ENCODE measurements around the gene CACNB1. TPM values are rescaled to one million over a fixed set of nuclear protein-coding genes. Genes with fewer than 3 reads are reported as not detected.
"Not testable (repeated sequence)": the region's sequence is repeated elsewhere in the genome, so short reads cannot be mapped to it uniquely, and the experiment has no call there.

The CACNB1 gene
- total and polyA plus RNA-seq, 2 of the 13 experiments (the other 11 are each of a cell fraction or from before 2014, with no cell fraction given): 0.75 to 1.5 TPM

DNA sequence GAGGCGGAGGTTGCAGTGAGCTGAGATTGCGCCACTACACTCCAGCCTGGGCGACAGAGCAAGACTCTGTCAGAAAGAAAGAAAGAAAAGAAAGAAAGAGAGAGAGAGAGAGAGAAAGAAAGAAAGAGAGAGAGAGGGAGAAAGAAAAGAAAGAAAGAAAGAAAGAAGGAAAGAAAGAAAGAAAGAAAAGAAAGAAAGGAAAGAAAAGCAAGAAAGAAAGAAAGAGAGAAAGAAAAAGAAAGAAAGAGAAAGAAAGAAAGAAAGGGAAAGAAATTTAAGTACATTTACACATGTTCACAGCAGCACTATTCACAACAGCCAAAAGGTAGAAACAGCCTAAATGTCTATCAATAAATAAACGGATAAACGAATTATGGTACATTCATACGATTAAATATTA is 67.9 kb downstream of the CACNB1 start:
- POLR2A ChIA-PET: not testable (repeated sequence)

DNA sequence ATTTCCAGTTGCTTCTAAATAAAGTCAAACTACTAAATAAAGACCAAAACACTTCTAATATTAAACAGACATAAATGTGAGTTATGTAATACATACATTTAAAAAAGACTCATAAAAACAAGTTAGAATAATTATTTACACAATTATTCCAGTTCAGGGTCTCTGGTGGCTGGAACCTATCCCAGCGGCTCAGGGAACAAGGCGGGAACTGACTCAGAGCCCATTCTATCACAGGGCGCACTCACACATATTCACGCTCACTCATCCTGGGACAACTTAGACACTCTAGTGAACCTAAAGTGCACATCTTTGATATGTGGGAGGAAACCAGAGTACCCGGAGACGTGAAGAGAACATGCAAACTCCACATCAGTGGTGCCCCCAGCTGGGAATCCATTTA is 71.0 kb downstream of the CACNB1 start:
- no peak for DNase-seq (ENCODE audit: low spot score)
- ChIA-PET CTCF (ENCODE audit: low intra/inter-chr PET ratio, low total read pairs) (no interaction called here), POLR2A (no interaction called here)
- no peak for ATAC-seq
- TF ChIP-seq ZNF766 (CRISPR knock-in tag; IDR thresholded peaks at IDR 0.05; ENCODE audit: borderline replicate concordance): no peak
- no peak for TF ChIP-seq SIN3B (IDR thresholded peaks at IDR 0.05; ENCODE audit: low read length)
- no peak for TF ChIP-seq ZNF547 (CRISPR knock-in tag; IDR thresholded peaks at IDR 0.05)
- no peak for TF ChIP-seq ZFP36L1 (CRISPR knock-in tag; IDR thresholded peaks at IDR 0.05)
- TF ChIP-seq ARID2 (CRISPR knock-in tag; IDR thresholded peaks at IDR 0.05; ENCODE audit: borderline replicate concordance): no peak
- no peak for TF ChIP-seq DR1 (CRISPR knock-in tag; IDR thresholded peaks at IDR 0.05)
- TF ChIP-seq PAF1 (CRISPR knock-in tag; IDR thresholded peaks at IDR 0.05): no peak
- TF ChIP-seq JDP2 (CRISPR knock-in tag; IDR thresholded peaks at IDR 0.05; ENCODE audit: borderline replicate concordance): no peak
- no peak for TF ChIP-seq KLF13 (CRISPR knock-in tag; IDR thresholded peaks at IDR 0.05)
- no peak for TF ChIP-seq SMC3 (IDR thresholded peaks at IDR 0.05; ENCODE audit: low read length)
- TF ChIP-seq ZFAT (CRISPR knock-in tag; conservative IDR thresholded peaks at IDR 0.05): no peak
- no peak for TF ChIP-seq RARG (CRISPR knock-in tag; IDR thresholded peaks at IDR 0.05; ENCODE audit: low read depth)
- no peak for TF ChIP-seq ZNF232 (CRISPR knock-in tag; IDR thresholded peaks at IDR 0.05; ENCODE audit: borderline replicate concordance)
- TF ChIP-seq, protein P1, sequence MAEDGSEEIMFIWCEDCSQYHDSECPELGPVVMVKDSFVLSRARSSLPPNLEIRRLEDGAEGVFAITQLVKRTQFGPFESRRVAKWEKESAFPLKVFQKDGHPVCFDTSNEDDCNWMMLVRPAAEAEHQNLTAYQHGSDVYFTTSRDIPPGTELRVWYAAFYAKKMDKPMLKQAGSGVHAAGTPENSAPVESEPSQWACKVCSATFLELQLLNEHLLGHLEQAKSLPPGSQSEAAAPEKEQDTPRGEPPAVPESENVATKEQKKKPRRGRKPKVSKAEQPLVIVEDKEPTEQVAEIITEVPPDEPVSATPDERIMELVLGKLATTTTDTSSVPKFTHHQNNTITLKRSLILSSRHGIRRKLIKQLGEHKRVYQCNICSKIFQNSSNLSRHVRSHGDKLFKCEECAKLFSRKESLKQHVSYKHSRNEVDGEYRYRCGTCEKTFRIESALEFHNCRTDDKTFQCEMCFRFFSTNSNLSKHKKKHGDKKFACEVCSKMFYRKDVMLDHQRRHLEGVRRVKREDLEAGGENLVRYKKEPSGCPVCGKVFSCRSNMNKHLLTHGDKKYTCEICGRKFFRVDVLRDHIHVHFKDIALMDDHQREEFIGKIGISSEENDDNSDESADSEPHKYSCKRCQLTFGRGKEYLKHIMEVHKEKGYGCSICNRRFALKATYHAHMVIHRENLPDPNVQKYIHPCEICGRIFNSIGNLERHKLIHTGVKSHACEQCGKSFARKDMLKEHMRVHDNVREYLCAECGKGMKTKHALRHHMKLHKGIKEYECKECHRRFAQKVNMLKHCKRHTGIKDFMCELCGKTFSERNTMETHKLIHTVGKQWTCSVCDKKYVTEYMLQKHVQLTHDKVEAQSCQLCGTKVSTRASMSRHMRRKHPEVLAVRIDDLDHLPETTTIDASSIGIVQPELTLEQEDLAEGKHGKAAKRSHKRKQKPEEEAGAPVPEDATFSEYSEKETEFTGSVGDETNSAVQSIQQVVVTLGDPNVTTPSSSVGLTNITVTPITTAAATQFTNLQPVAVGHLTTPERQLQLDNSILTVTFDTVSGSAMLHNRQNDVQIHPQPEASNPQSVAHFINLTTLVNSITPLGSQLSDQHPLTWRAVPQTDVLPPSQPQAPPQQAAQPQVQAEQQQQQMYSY (CRISPR knock-in tag; IDR thresholded peaks at IDR 0.05): no peak
- no peak for TF ChIP-seq ZSCAN31 (CRISPR knock-in tag; IDR thresholded peaks at IDR 0.05; ENCODE audit: low read depth)
- no peak for TF ChIP-seq ZFP36L2 (CRISPR knock-in tag; IDR thresholded peaks at IDR 0.05)
- no peak for TF ChIP-seq YEATS2 (CRISPR knock-in tag; IDR thresholded peaks at IDR 0.05; ENCODE audit: borderline replicate concordance)
- TF ChIP-seq MYNN (CRISPR knock-in tag; IDR thresholded peaks at IDR 0.05; ENCODE audit: low read depth): no peak
- Histone ChIP-seq H3K4me1 (ENCODE audit: insufficient read depth, low read length) (no peaks in the 10 kb centered on the region), H2AFZ (ENCODE audit: low read length) (no peak overlapping the region), H3K9me3 (ENCODE audit: low read length) (no peaks in the 10 kb centered on the region), H3K4me3 (replicated peaks in 1 of 3; ENCODE audit: insufficient read depth in 1 of 3, low read depth in 2 of 3, low read length in 3 of 3) (no peak overlapping the region), H3K4me2 (ENCODE audit: low read depth, low read length) (no peak overlapping the region), H3K27ac (ENCODE audit: extremely low read length, insufficient read depth, low read length) (no peak overlapping the region), H3K9ac (ENCODE audit: insufficient read depth, low read depth, low read length) (no peak overlapping the region), H3K27me3 (ENCODE audit: control insufficient read depth in 1 of 2, insufficient read depth in 2 of 2, low read length in 2 of 2) (peaks cover 2 to 16% of the 10 kb centered on the region in 2 experiments; a peak in 4 of 5 replicates), H3K79me2 (ENCODE audit: insufficient read depth, low read length) (no peaks in the 10 kb centered on the region), H4K20me1 (ENCODE audit: insufficient read depth, low read length) (no peaks in the 10 kb centered on the region), H3K36me3 (replicated peaks in 1 of 2; ENCODE audit: control insufficient read depth in 1 of 2, insufficient read depth in 2 of 2, low read length in 2 of 2) (no peaks in the 10 kb centered on the region)
- intact Hi-C loops (cut with micrococcal nuclease; ENCODE audit: unreplicated experiment): no loop called here
- WGBS (ENCODE audit: low lambda C conversion rate): 55% methylated on average over 6 of the region's 6 CpGs
- no TSS peak for BruUV-seq (replicated peaks)
- no peak for FAIRE-seq
- in situ Hi-C loops (cut with HindIII; ENCODE audit: extremely low pct_ligation_motif_present, low pct_unique_long_range_greater_than_20kb): no loop called here

More for the DNA sequence above, 67.9 kb downstream of the CACNB1 start:
- in situ Hi-C loops (cut with HindIII; ENCODE audit: extremely low pct_ligation_motif_present, low pct_unique_long_range_greater_than_20kb); H3K9me3 ChIP-seq (ENCODE audit: low read length); H3K4me2 ChIP-seq (ENCODE audit: low read depth, low read length); FAIRE-seq; H3K79me2 ChIP-seq (ENCODE audit: insufficient read depth, low read length); intact Hi-C loops (cut with micrococcal nuclease; ENCODE audit: unreplicated experiment); CTCF ChIA-PET (ENCODE audit: low intra/inter-chr PET ratio, low total read pairs); H3K4me1 ChIP-seq (ENCODE audit: insufficient read depth, low read length); BruUV-seq (replicated peaks); H3K27ac ChIP-seq (ENCODE audit: extremely low read length, insufficient read depth, low read length); ATAC-seq; H3K9ac ChIP-seq (ENCODE audit: insufficient read depth, low read depth, low read length); DNase-seq (ENCODE audit: low spot score); H4K20me1 ChIP-seq (ENCODE audit: insufficient read depth, low read length); H3K4me3 ChIP-seq (replicated peaks in 1 of 3; ENCODE audit: insufficient read depth in 1 of 3, low read depth in 2 of 3, low read length in 3 of 3); H2AFZ ChIP-seq (ENCODE audit: low read length); H3K36me3 ChIP-seq (replicated peaks in 1 of 2; ENCODE audit: control insufficient read depth in 1 of 2, insufficient read depth in 2 of 2, low read length in 2 of 2): not testable (repeated sequence)
- H3K27me3 ChIP-seq (ENCODE audit: control insufficient read depth in 1 of 2, insufficient read depth in 2 of 2, low read length in 2 of 2): peaks cover 1 to 20% of the 10 kb centered on the region in 2 experiments; a peak in 4 of 5 replicates
- WGBS (ENCODE audit: low lambda C conversion rate): 60% methylated on average over 6 of the region's 6 CpGs
